Esophagus muscularis mucosa (tissue), 4 donors: ENCODE measurements around the gene STIMATE. TPM values are rescaled to one million over a fixed set of nuclear protein-coding genes. Genes with fewer than 3 reads are reported as not detected.

Experiments
- DNase-seq: peaks from one replicate; pipeline ENCODE4 v3.0.0-alpha.2; 2017; ENCODE audit errors: extremely low spot score
- H3K27ac ChIP-seq, 4 donors: fragments of 200-600 bp; sonication (generic); replicated peaks in 1 of 4; 1 replicate in 3 of 4; 2 replicates in 1 of 4; pipeline ENCODE4 v1.5.1; 2016 to 2019; ENCODE audit warnings: mild to moderate bottlenecking in 1 of 4
- H3K27me3 ChIP-seq, 4 donors: fragments of 200-600 bp; sonication (generic); one replicate each; pipeline versions ENCODE4 v1.5.1 to v1.6.0; 2016 to 2019
- H3K36me3 ChIP-seq, 4 donors: fragments of 200-600 bp; sonication (generic); one replicate each; pipeline ENCODE4 v1.5.1; 2016 to 2019
- H3K4me1 ChIP-seq, 4 donors: fragments of 200-600 bp; sonication (generic); one replicate each; pipeline ENCODE4 v1.5.1; 2016 to 2019
- H3K4me3 ChIP-seq, 4 donors: fragments of 200-600 bp; sonication (generic); 1 replicate in 2 of 4; 2 replicates in 2 of 4; pipeline ENCODE4 v1.5.1; 2016 to 2019; ENCODE audit warnings: mild to moderate bottlenecking in 4 of 4, moderate library complexity in 1 of 4
- H3K9me3 ChIP-seq, 4 donors: fragments of 200-600 bp; sonication (generic); 1 replicate in 3 of 4; 2 replicates in 1 of 4; pipeline ENCODE4 v1.5.1; 2016 to 2019
- EP300 ChIP-seq: sonication (generic); formaldehyde crosslinking; IDR thresholded peaks from one replicate; pipeline ENCODE4 v1.6.1; 2017; ENCODE audit warnings: antibody characterized with exemption
- POLR2A ChIP-seq: fragments of 450-650 bp; IDR thresholded peaks from one replicate; pipeline ENCODE4 v1.6.1; 2017; ENCODE audit warnings: antibody characterized with exemption, moderate library complexity, mild to moderate bottlenecking, low read depth
- POLR2AphosphoS5 ChIP-seq, 2 donors: sonication (generic); formaldehyde crosslinking; IDR thresholded peaks; one replicate each; pipeline ENCODE4 v1.6.1; 2017; ENCODE audit warnings: antibody characterized with exemption in 2 of 2
- WGBS: methylation state at CpG from one replicate; pipeline ENCODE4 v1.1.5; 2018; 5-methylcytosine and 5-hydroxymethylcytosine counted together
- intact Hi-C: fragments of 100-400 bp; cut with DNase I; formaldehyde crosslinking; loops from one replicate; pipeline ENCODE4 v1.15.1; 2023
- total RNA-seq, 4 donors: library from RNA; depleted of rRNA; stranded (reverse); fragments of >200 nt; gene quantifications; one replicate each; pipeline versions ENCODE4 v1.1.0 to v1.2.1, GENCODE V29; 2016
- TF ChIP-seq, protein P1 (sequence below), 3 experiments: fragments of 200-600 bp in 2 of 3; fragments of 450-650 bp in 1 of 3; sonication (generic) in 2 of 3; IDR thresholded peaks; one replicate each; pipeline ENCODE4 v1.5.1; 2017 to 2019; ENCODE audit warnings: antibody characterized with exemption in 3 of 3, mild to moderate bottlenecking in 2 of 3, moderate library complexity in 1 of 3

The STIMATE gene
- total RNA-seq, 4 donors from 2014 or later, result 10.4 to 23.6 (median 14.7) TPM

DNA sequence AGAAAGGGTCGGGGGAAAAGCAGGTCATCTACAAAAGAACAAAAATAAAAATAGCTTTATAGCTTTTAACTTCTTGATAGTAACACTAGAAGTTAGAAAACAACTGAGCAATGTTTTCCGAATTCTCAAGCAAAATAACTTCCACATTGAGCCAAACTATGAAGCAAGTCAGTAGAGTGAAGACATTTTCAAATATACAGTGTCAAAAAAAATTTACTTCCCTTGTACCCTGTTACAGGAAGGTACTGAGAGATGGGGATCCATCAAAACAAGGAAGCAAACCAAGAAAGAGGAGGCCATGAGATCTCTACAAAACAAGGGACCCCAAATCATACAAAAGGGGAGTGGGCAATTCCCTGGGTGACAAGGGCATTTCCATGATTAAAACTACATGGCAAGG lies 26.6 kb upstream of the STIMATE start:
- WGBS, result 89% methylated on average over 2 of the region's 2 CpGs
- no peaks in the 10 kb centered on the region for H3K27me3 ChIP-seq
- intact Hi-C loops, result no loop called here
- peaks cover 10 to 73% (median 43%) of the 10 kb centered on the region in 4 donors for H3K36me3 ChIP-seq
- DNase-seq, result no peak
- H3K27ac ChIP-seq, result no peak overlapping the region
- TF ChIP-seq, protein P1, sequence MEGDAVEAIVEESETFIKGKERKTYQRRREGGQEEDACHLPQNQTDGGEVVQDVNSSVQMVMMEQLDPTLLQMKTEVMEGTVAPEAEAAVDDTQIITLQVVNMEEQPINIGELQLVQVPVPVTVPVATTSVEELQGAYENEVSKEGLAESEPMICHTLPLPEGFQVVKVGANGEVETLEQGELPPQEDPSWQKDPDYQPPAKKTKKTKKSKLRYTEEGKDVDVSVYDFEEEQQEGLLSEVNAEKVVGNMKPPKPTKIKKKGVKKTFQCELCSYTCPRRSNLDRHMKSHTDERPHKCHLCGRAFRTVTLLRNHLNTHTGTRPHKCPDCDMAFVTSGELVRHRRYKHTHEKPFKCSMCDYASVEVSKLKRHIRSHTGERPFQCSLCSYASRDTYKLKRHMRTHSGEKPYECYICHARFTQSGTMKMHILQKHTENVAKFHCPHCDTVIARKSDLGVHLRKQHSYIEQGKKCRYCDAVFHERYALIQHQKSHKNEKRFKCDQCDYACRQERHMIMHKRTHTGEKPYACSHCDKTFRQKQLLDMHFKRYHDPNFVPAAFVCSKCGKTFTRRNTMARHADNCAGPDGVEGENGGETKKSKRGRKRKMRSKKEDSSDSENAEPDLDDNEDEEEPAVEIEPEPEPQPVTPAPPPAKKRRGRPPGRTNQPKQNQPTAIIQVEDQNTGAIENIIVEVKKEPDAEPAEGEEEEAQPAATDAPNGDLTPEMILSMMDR (IDR thresholded peaks at IDR 0.05), result no peak
- TF ChIP-seq EP300 (no peak), POLR2A (no peak), POLR2AphosphoS5 (IDR thresholded peaks at IDR 0.05) (no peak)
- no peaks in the 10 kb centered on the region for H3K4me1 ChIP-seq
- no peaks in the 10 kb centered on the region for H3K9me3 ChIP-seq
- no peak overlapping the region for H3K4me3 ChIP-seq

DNA sequence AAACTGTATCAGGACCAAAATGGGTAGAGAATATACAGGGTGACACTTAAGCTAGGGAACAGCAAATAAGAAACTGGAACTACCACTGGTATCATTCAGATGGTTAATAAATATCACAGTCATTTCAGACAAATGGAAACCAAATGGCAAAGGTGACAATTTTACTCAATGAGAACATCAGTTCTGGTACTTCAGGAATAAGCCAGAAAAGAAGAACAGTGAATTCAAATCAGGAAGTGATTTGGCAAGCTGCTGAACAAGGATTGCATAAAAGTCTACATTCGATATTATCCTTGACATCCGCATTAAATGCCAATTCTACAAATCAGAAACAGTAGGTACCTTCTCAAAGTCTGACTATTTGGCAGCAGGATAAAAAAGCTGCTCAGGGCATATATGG lies 23.5 kb upstream of the STIMATE start:
- no peaks in the 10 kb centered on the region for H3K27me3 ChIP-seq
- TF ChIP-seq, protein P1 (IDR thresholded peaks at IDR 0.05), result no peak
- no peak for TF ChIP-seq POLR2A
- no peak for TF ChIP-seq POLR2AphosphoS5 (IDR thresholded peaks at IDR 0.05)
- no peak for TF ChIP-seq EP300
- H3K4me1 ChIP-seq, result no peaks in the 10 kb centered on the region
- no peak overlapping the region for H3K4me3 ChIP-seq
- 85% methylated on average over 2 of the region's 2 CpGs for WGBS
- intact Hi-C loops, result no loop called here
- no peak overlapping the region for H3K27ac ChIP-seq
- H3K36me3 ChIP-seq, result peaks cover 19 to 84% (median 46%) of the 10 kb centered on the region in 4 donors
- H3K9me3 ChIP-seq, result no peaks in the 10 kb centered on the region
- DNase-seq, result no peak

DNA sequence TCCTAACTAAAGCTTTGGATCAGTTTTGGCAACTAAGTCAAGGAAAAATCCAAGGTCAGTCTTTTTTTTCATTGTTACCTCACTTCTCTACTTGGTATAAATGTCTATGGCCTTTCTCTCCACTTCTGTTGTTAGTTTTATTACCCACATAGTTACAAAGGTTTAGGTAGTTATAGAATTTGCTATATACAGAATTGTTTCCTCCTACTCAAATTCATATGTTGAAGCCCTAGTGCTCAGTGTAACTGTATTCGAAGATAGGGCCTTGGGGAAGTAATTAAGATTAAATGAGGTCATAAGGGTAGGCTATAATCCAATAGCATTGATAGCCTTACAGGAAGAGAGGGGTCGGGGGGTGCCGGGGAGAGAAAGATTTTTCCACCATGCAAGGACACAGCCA lies 19.7 kb upstream of the STIMATE start:
- H3K27me3 ChIP-seq, result no peaks in the 10 kb centered on the region
- peaks cover 36 to 93% (median 66%) of the 10 kb centered on the region in 4 donors for H3K36me3 ChIP-seq
- H3K4me3 ChIP-seq, result no peak overlapping the region
- intact Hi-C loops, result no loop called here
- no peak overlapping the region for H3K27ac ChIP-seq
- WGBS, result 86% methylated on average over 3 of the region's 3 CpGs
- H3K4me1 ChIP-seq, result no peaks in the 10 kb centered on the region
- H3K9me3 ChIP-seq, result no peaks in the 10 kb centered on the region
- TF ChIP-seq POLR2A (no peak), POLR2AphosphoS5 (IDR thresholded peaks at IDR 0.05) (no peak), EP300 (no peak)
- TF ChIP-seq, protein P1 (IDR thresholded peaks at IDR 0.05), result no peak
- no peak for DNase-seq

DNA sequence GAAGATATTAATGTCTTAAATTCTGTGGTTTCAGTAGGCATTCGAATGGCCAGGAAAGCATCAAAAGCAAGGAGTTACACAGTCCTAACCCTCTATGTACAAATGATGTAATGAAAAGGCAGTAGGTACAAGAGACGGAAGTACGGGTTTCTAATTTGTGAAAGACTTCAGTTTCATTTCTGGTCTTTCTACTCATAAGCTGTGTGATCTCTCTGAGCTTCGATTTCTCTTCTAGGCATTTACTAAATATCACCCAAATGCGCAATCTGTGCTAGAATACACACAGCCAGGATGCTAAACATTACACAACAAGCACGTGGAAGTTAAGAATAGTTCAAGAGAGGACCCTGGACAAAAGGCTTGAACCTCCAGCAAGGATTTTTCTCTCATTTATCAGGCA lies 17.9 kb upstream of the STIMATE start:
- peaks cover 33 to 93% (median 60%) of the 10 kb centered on the region in 4 donors for H3K36me3 ChIP-seq
- H3K4me3 ChIP-seq, result no peak overlapping the region
- 84% methylated on average over 6 of the region's 6 CpGs for WGBS
- H3K9me3 ChIP-seq, result no peaks in the 10 kb centered on the region
- intact Hi-C loops, result no loop called here
- no peak for DNase-seq
- no peaks in the 10 kb centered on the region for H3K27me3 ChIP-seq
- TF ChIP-seq, protein P1 (IDR thresholded peaks at IDR 0.05), result no peak
- TF ChIP-seq EP300 (no peak), POLR2A (no peak), POLR2AphosphoS5 (IDR thresholded peaks at IDR 0.05) (no peak)
- no peaks in the 10 kb centered on the region for H3K4me1 ChIP-seq
- H3K27ac ChIP-seq, result no peak overlapping the region
